ENCODE data around the gene RENBP. TPM values are rescaled to one million over a fixed set of nuclear protein-coding genes. Genes with fewer than 3 reads are reported as not detected.

The RENBP gene
- total RNA-seq, 1 donor = 11.1 TPM

GRCh38 chrX:153935326-153935851, 9.1 kb downstream of the RENBP start:
- Histone ChIP-seq H3K4me3 (ENCODE audit: low read length) (no peak overlapping the region), H3K4me1 (ENCODE audit: insufficient read depth, low read length) (peaks cover 12% of the 10 kb centered on the region), H3K9me3 (ENCODE audit: low read depth, low read length) (no peaks in the 10 kb centered on the region), H3K27me3 (ENCODE audit: insufficient read depth, low read length) (no peaks in the 10 kb centered on the region)

- no peaks in the 10 kb centered on the region for H3K9me3 ChIP-seq (ENCODE audit: low read depth, low read length)
- peak within 1 kb of the TSS; percentile 50 for H3K4me3 ChIP-seq (ENCODE audit: low read length)
- H3K27me3 ChIP-seq (ENCODE audit: insufficient read depth, low read length) = no peaks in the 10 kb centered on the region
- H3K4me1 ChIP-seq (ENCODE audit: insufficient read depth, low read length) = peaks cover 12% of the 10 kb centered on the region
Observed at GRCh38 chrX:153934762-153935325, 9.6 kb downstream of the RENBP start, which contains the start of gene NAA10. NAA10 (minus strand) TSS chrX:153935037; CDS start chrX:153934904, 133 bp downstream.

- Histone ChIP-seq H3K4me1 (ENCODE audit: insufficient read depth, low read length) (peaks cover 18% of the 10 kb centered on the region), H3K4me3 (ENCODE audit: low read length) (peak overlapping the region; percentile 50), H3K9me3 (ENCODE audit: low read depth, low read length) (no peaks in the 10 kb centered on the region), H3K27me3 (ENCODE audit: insufficient read depth, low read length) (no peaks in the 10 kb centered on the region)
Observed at GRCh38 chrX:153934148-153934761, 10.2 kb downstream of the RENBP start.

GRCh38 chrX:153933748-153934147, 10.7 kb downstream of the RENBP start:
- Histone ChIP-seq H3K27me3 (ENCODE audit: insufficient read depth, low read length) (no peaks in the 10 kb centered on the region), H3K4me3 (ENCODE audit: low read length) (no peak overlapping the region), H3K4me1 (ENCODE audit: insufficient read depth, low read length) (peaks cover 23% of the 10 kb centered on the region), H3K9me3 (ENCODE audit: low read depth, low read length) (no peaks in the 10 kb centered on the region)

GRCh38 chrX:153932220-153932915, 12.1 kb downstream of the RENBP start:
- H3K9me3 ChIP-seq (ENCODE audit: low read depth, low read length) = no peaks in the 10 kb centered on the region
- no peak overlapping the region for H3K4me3 ChIP-seq (ENCODE audit: low read length)
- peaks cover 28% of the 10 kb centered on the region for H3K4me1 ChIP-seq (ENCODE audit: insufficient read depth, low read length)
- no peaks in the 10 kb centered on the region for H3K27me3 ChIP-seq (ENCODE audit: insufficient read depth, low read length)

GRCh38 chrX:153931748-153932147, 12.7 kb downstream of the RENBP start:
- H3K9me3 ChIP-seq (ENCODE audit: low read depth, low read length) = no peaks in the 10 kb centered on the region
- no peaks in the 10 kb centered on the region for H3K27me3 ChIP-seq (ENCODE audit: insufficient read depth, low read length)
- H3K4me1 ChIP-seq (ENCODE audit: insufficient read depth, low read length) = peaks cover 34% of the 10 kb centered on the region
- H3K4me3 ChIP-seq (ENCODE audit: low read length) = no peak overlapping the region

- Histone ChIP-seq H3K4me1 (ENCODE audit: insufficient read depth, low read length) (peaks cover 34% of the 10 kb centered on the region), H3K9me3 (ENCODE audit: low read depth, low read length) (no peaks in the 10 kb centered on the region), H3K4me3 (ENCODE audit: low read length) (no peak overlapping the region), H3K27me3 (ENCODE audit: insufficient read depth, low read length) (no peaks in the 10 kb centered on the region)
Observed at GRCh38 chrX:153931151-153931550, 13.3 kb downstream of the RENBP start.

- no peaks in the 10 kb centered on the region for H3K9me3 ChIP-seq (ENCODE audit: low read depth, low read length)
- no peaks in the 10 kb centered on the region for H3K27me3 ChIP-seq (ENCODE audit: insufficient read depth, low read length)
- peaks cover 34% of the 10 kb centered on the region for H3K4me1 ChIP-seq (ENCODE audit: insufficient read depth, low read length)
- H3K4me3 ChIP-seq (ENCODE audit: low read length) = no peak overlapping the region
Observed at GRCh38 chrX:153930011-153930910, 14.2 kb downstream of the RENBP start.

GRCh38 chrX:153929576-153929975, 14.9 kb downstream of the RENBP start:
- no peaks in the 10 kb centered on the region for H3K27me3 ChIP-seq (ENCODE audit: insufficient read depth, low read length)
- no peaks in the 10 kb centered on the region for H3K9me3 ChIP-seq (ENCODE audit: low read depth, low read length)
- peaks cover 40% of the 10 kb centered on the region for H3K4me1 ChIP-seq (ENCODE audit: insufficient read depth, low read length)
- no peak overlapping the region for H3K4me3 ChIP-seq (ENCODE audit: low read length)

- H3K4me1 ChIP-seq (ENCODE audit: insufficient read depth, low read length) = peaks cover 36% of the 10 kb centered on the region
Observed at GRCh38 chrX:153928846-153929245, 15.6 kb downstream of the RENBP start.

GRCh38 chrX:153927922-153928760, 16.3 kb downstream of the RENBP start:
- Histone ChIP-seq H3K4me3 (ENCODE audit: low read length) (peak overlapping the region; percentile 67), H3K27me3 (ENCODE audit: insufficient read depth, low read length) (no peaks in the 10 kb centered on the region), H3K4me1 (ENCODE audit: insufficient read depth, low read length) (peaks cover 37% of the 10 kb centered on the region), H3K9me3 (ENCODE audit: low read depth, low read length) (no peaks in the 10 kb centered on the region)

More at GRCh38 chrX:153928846-153929245, 15.6 kb downstream of the RENBP start:
- Histone ChIP-seq H3K27me3 (ENCODE audit: insufficient read depth, low read length) (no peaks in the 10 kb centered on the region), H3K9me3 (ENCODE audit: low read depth, low read length) (no peaks in the 10 kb centered on the region), H3K4me3 (ENCODE audit: low read length) (no peak overlapping the region)

- Histone ChIP-seq H3K4me3 (ENCODE audit: low read length) (peak overlapping the region; percentile 67), H3K4me1 (ENCODE audit: insufficient read depth, low read length) (peaks cover 42% of the 10 kb centered on the region), H3K9me3 (ENCODE audit: low read depth, low read length) (no peaks in the 10 kb centered on the region), H3K27me3 (ENCODE audit: insufficient read depth, low read length) (no peaks in the 10 kb centered on the region)
Observed at GRCh38 chrX:153927672-153927921, 16.8 kb downstream of the RENBP start.

- Histone ChIP-seq H3K27me3 (ENCODE audit: insufficient read depth, low read length) (no peaks in the 10 kb centered on the region), H3K4me1 (ENCODE audit: insufficient read depth, low read length) (peaks cover 46% of the 10 kb centered on the region), H3K9me3 (ENCODE audit: low read depth, low read length) (no peaks in the 10 kb centered on the region), H3K4me3 (ENCODE audit: low read length) (peak overlapping the region; percentile 67)
Observed at GRCh38 chrX:153926858-153927671, 17.4 kb downstream of the RENBP start.

GRCh38 chrX:153926552-153926857, 17.9 kb downstream of the RENBP start:
- H3K4me1 ChIP-seq (ENCODE audit: insufficient read depth, low read length) = peaks cover 52% of the 10 kb centered on the region
- peak overlapping the region; percentile 67 for H3K4me3 ChIP-seq (ENCODE audit: low read length)
- no peaks in the 10 kb centered on the region for H3K27me3 ChIP-seq (ENCODE audit: insufficient read depth, low read length)
- no peaks in the 10 kb centered on the region for H3K9me3 ChIP-seq (ENCODE audit: low read depth, low read length)

Data from mononuclear cell (primary cell).